Retinal pigment epithelial cell (primary cell): Measurements from ENCODE around the gene RNF125.
A peak's percentile ranks its signal among the peaks of the same experiment; 100 is the strongest.

Experiments
- DNase-seq: peaks from one replicate; pipeline ENCODE4 v3.0.0-alpha.2; 2010; ENCODE audit warnings: low read depth
- H3K4me3 ChIP-seq: 2 replicates; pipeline ENCODE4 v1.5.1; 2011; ENCODE audit warnings: mild to moderate bottlenecking, low read length, control low read depth, moderate library complexity
- TF ChIP-seq, protein P1 (sequence below): conservative IDR thresholded peaks from 2 replicates; pipeline ENCODE4 v1.5.1; 2011; ENCODE audit warnings: low read depth, low read length, control low read depth, inconsistent platforms

The RNF125 gene

DNA sequence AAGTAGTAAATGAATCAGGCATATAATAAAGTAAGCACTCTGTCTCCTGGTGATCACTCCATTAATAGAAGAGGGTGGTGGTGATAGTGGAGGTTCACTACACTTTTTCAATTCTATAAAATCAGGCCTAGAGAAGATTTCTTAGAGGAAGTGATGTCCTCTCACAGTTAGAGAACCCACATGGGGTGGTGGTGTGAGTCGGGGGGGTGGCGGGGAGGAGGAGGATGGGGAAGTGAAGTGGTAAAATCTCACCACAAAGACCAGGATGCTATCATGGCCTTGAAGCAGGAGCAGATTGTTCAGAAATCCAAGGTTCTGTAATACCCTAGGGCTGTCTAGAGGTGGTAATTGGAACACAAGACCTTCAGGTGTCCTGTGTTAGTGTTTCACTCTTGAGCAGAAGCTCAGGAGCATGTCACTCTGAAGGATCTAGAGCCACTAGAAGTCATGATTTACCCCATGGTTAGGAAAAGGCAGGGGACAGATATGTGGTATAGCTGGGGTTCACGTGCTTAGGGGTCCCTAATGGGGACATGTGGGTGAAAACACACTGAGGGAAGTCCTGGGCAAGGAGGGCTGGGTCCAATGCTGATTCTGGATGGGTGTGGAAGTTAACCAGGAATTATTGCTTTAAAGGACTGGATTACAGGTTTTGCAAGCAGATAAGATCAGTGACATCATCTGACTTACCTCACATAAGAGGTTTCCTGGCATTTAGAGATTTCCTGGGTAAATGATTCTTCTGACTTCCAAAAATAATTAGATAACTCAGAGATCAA is 31.0 kb downstream of the RNF125 start:
- DNase-seq: no peak
- H3K4me3 ChIP-seq: no peak overlapping the region
- TF ChIP-seq, protein P1, sequence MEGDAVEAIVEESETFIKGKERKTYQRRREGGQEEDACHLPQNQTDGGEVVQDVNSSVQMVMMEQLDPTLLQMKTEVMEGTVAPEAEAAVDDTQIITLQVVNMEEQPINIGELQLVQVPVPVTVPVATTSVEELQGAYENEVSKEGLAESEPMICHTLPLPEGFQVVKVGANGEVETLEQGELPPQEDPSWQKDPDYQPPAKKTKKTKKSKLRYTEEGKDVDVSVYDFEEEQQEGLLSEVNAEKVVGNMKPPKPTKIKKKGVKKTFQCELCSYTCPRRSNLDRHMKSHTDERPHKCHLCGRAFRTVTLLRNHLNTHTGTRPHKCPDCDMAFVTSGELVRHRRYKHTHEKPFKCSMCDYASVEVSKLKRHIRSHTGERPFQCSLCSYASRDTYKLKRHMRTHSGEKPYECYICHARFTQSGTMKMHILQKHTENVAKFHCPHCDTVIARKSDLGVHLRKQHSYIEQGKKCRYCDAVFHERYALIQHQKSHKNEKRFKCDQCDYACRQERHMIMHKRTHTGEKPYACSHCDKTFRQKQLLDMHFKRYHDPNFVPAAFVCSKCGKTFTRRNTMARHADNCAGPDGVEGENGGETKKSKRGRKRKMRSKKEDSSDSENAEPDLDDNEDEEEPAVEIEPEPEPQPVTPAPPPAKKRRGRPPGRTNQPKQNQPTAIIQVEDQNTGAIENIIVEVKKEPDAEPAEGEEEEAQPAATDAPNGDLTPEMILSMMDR: no peak

DNA sequence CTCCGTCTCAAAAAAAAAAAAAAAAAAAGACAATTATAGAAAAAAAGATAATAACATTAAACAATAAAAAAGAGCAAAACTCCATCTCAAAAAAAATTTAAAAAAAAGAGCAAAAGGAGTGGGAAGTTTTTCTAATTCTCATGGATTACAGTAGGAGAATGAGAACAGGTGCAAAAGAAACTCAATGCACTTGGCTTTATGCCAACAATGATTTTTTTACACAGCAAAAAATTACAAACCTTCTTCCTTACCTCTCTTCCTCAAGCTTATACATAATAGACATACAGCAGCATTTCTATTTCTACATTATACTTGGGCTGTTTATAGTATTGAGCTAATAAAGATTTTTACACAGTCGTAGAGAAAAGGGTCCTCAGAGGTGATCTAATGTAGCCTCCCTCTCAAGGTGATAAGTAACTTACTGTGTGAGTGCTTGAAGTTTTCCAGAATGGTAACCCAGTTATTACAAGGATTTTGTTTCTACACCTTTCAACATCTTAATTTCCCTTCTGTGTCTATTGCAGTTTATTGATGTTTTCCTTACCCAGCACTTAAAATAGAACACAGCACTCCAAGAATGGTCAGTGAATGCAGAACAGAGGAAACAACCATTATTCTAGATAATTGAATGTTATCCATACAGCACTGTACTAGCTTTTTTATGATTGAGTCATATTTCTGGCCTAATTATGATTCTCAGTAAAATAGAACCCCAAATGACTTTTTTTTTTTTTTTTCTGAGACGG is 38.2 kb downstream of the RNF125 start:
- TF ChIP-seq, protein P1: no peak
- H3K4me3 ChIP-seq: no peak overlapping the region
- no peak for DNase-seq

DNA sequence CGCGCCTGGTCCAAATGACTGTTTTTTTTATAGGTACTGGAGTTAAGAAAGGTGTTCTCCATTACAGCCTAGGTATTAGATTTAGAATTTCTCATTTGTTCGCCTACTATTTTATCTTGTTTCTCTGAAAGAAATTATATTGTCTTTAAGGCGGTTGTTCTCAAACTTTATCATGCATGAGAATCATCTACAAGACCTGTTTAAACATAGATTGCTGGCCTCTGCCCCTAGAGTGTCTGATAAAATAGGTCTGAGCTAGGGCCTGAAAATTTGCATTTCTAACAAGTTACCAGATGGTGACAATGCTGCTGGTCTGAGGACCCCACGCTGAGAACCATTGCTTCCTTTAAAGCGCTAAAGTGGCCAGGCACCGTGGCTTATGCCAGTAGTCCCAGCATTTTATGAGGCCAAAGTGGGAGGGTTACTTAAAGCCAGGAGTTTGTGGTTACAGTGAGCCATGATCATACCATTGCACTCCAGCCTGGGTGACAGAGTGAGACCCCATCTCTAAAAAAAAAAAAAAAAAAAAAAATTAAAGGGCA is 39.1 kb downstream of the RNF125 start:
- TF ChIP-seq, protein P1: no peak
- DNase-seq: no peak

DNA sequence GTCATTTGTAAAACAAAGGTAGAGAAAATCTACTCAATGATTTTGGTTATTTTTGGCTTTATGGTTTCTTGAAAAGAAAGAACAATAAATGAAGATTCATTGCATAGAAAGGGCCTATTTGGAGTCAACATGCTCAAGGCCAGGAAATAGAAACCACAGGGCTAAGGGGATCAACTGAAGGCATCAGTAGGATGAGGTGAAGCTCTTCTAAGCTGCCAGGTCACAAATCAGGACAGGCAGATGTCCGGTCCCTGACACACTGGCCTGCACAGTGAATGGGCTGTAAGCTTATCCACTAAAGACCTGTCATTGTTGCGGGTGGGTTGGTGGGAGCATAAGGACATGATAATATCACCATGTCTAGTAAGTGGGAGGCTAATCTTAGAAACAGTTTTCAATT is 41.4 kb downstream of the RNF125 start:
- H3K4me3 ChIP-seq: no peak overlapping the region
- TF ChIP-seq, protein P1: no peak
- DNase-seq: no peak

More for the DNA sequence above, 39.1 kb downstream of the RNF125 start:
- H3K4me3 ChIP-seq: no peak overlapping the region

DNA sequence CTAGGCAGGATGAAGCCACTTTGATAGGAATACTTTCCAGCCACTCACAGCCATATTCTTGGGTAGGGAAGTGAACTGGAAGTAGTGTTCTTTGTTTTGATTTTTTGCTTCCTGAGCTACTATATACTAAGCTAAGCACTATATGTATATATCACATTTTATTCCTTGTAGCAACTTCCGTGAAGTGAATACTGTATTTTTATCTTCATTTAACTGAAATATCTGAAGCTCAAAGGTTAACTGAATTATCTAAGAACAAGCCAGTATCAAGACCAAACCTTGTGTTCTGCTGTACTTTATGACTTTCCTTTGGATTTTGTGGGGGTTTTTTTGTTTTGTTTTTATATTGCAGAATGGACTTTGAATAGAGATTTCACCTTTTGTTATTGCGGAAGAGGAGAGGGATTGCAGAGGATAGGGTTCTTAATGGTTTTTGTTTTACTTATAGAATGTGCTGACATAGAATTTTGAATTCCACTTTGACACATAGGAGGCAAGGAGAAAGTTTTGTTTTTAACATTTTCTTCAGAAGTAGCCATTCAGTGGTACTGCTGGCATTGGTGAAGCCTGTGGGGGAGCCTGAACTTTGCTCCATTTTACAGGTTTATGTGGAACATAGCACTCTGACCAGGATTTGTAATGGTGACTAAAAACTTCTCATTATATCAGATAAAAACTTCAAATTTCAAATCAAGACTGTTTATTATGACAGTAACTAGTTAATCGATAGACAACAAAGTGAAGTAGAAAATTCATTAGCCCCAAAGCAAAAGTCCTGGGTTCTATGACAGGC is 48.9 kb downstream of the RNF125 start:
- TF ChIP-seq, protein P1: no peak
- no peak for DNase-seq

DNA sequence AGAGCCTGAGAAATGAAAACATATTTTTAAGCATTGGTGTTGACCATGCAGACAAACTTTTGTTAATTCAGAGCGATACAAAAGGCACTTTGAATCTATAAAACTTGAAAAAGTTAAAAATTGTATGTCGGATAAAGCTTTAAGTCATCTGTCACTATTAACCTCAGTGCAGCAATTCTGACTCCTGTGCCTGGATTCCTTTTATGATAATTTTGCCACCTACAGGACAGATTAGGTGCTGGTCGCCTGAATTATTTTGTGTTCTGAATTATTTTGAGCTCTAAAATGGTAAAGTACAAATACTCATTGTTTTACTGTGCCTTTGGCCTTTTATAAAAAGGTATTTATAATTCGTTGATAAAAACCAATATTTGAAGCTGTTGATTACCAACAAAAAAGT is 53.7 kb downstream of the RNF125 start:
- DNase-seq: no peak
- TF ChIP-seq, protein P1: peak; percentile 58
- no peak overlapping the region for H3K4me3 ChIP-seq

More for the DNA sequence above, 48.9 kb downstream of the RNF125 start:
- no peak overlapping the region for H3K4me3 ChIP-seq
